H1 (cell line): ENCODE measurements around the gene DEFB112. TPM values are rescaled to one million over a fixed set of nuclear protein-coding genes. Genes with fewer than 3 reads are reported as not detected.

Experiments
- CTCF ChIA-PET: fragments of 300-600 bp; sonication (Branson Sonifier 250); formaldehyde crosslinking; loops from one replicate; lab custom pipeline; 2021; ENCODE audit not compliant: partially characterized antibody; lab: Charles Lee
- POLR2A ChIA-PET: fragments of 300-600 bp; sonication (Branson Sonifier 250); formaldehyde crosslinking; loops from one replicate; lab custom pipeline; 2021; ENCODE audit warnings: inconsistent platforms; ENCODE audit not compliant: partially characterized antibody; lab: Charles Lee
- DNase-seq, 2 experiments: peaks; one replicate each; pipeline versions ENCODE4 v3.0.0 to v3.0.0-alpha.2; 2010 to 2022; ENCODE audit warnings: low spot score in 2 of 2, low read depth in 1 of 2, mixed read lengths in 1 of 2
- FAIRE-seq: peaks from 2 replicates; lab custom pipeline; 2011; peaks lifted over from hg19 to GRCh38; lab: Jason Lieb, UNC
- H2AFZ ChIP-seq: 2 replicates; pipeline ENCODE4 v1.8.1; 2012; ENCODE audit warnings: low read length, inconsistent platforms
- H2AK5ac ChIP-seq: 2 replicates; pipeline ENCODE4 v1.6.1; 2013; ENCODE audit warnings: low read depth, low read length
- H2BK120ac ChIP-seq: replicated peaks from 2 replicates; pipeline ENCODE3; 2013; ENCODE audit warnings: low read depth, low read length, inconsistent platforms
- H2BK12ac ChIP-seq: 2 replicates; pipeline ENCODE4 v1.6.1; 2013; ENCODE audit warnings: low read depth, low read length
- H2BK15ac ChIP-seq: 2 replicates; pipeline ENCODE4 v1.6.1; 2013; ENCODE audit warnings: low read length
- H2BK20ac ChIP-seq: 2 replicates; pipeline ENCODE4 v1.6.1; 2013; ENCODE audit warnings: low read length
- H2BK5ac ChIP-seq: 2 replicates; pipeline ENCODE4 v1.6.1; 2013; ENCODE audit warnings: low read depth, low read length
- H3K14ac ChIP-seq: 2 replicates; pipeline ENCODE4 v1.6.1; 2013; ENCODE audit warnings: inconsistent platforms; ENCODE audit not compliant: insufficient read length
- H3K18ac ChIP-seq: 2 replicates; pipeline ENCODE4 v1.6.1; 2013; ENCODE audit warnings: low read length; ENCODE audit errors: extremely low read depth
- H3K23ac ChIP-seq: 2 replicates; pipeline ENCODE4 v1.6.1; 2013; ENCODE audit warnings: inconsistent platforms; ENCODE audit not compliant: insufficient read length
- H3K23me2 ChIP-seq: 2 replicates; pipeline ENCODE4 v1.6.1; 2013; ENCODE audit warnings: low read depth, low read length
- H3K27ac ChIP-seq: 2 replicates; pipeline ENCODE4 v1.6.1; 2011; ENCODE audit warnings: low read depth, low read length, inconsistent platforms
- H3K27me3 ChIP-seq, 4 experiments: replicated peaks in 1 of 4; 1 replicate in 1 of 4; 2 replicates in 3 of 4; pipeline versions ENCODE4 v1.6.1 to v1.8.1; 2011 to 2013; ENCODE audit warnings: low read length in 3 of 4, mild to moderate bottlenecking in 3 of 4, inconsistent platforms in 2 of 4, mixed read lengths in 2 of 4, moderate library complexity in 1 of 4; ENCODE audit not compliant: control insufficient read depth in 3 of 4, insufficient read depth in 3 of 4; ENCODE audit errors: extremely low read depth in 1 of 4
- H3K36me3 ChIP-seq, 4 experiments: 2 replicates each; pipeline versions ENCODE4 v1.6.1 to v1.8.1; 2011 to 2013; ENCODE audit warnings: mild to moderate bottlenecking in 4 of 4, low read length in 3 of 4, moderate library complexity in 2 of 4, control low read depth in 1 of 4, inconsistent platforms in 1 of 4; ENCODE audit not compliant: insufficient read depth in 4 of 4, control insufficient read depth in 2 of 4
- H3K4ac ChIP-seq: replicated peaks from 2 replicates; pipeline ENCODE3; 2013; ENCODE audit warnings: low read length, low read depth, mixed read lengths, inconsistent platforms; ENCODE audit not compliant: insufficient read length
- H3K4me1 ChIP-seq, 4 experiments: replicated peaks in 1 of 4; 1 replicate in 1 of 4; 2 replicates in 3 of 4; pipeline versions ENCODE4 v1.6.1 to v1.8.1; 2011 to 2013; ENCODE audit warnings: low read length in 3 of 4, inconsistent platforms in 2 of 4, mixed read lengths in 1 of 4; ENCODE audit not compliant: insufficient read depth in 4 of 4, control insufficient read depth in 3 of 4
- H3K4me2 ChIP-seq, 2 experiments: 2 replicates each; pipeline versions ENCODE4 v1.6.1 to v1.8.1; 2011 to 2013; ENCODE audit warnings: low read depth in 2 of 2, low read length in 2 of 2, control low read depth in 1 of 2, inconsistent platforms in 1 of 2, mild to moderate bottlenecking in 1 of 2; ENCODE audit not compliant: insufficient read depth in 1 of 2
- H3K4me3 ChIP-seq, 4 experiments: fragments of 200-600, 300-600 bp in 1 of 4; sonication (generic), shearing (Covaris generic), sonication (Bioruptor Twin) in 1 of 4; 2 replicates each; pipeline versions ENCODE4 v1.5.1 to v1.8.1; 2011 to 2016; ENCODE audit warnings: low read length in 4 of 4, low read depth in 3 of 4, control low read depth in 2 of 4, inconsistent platforms in 2 of 4, mild to moderate bottlenecking in 2 of 4, mixed read lengths in 1 of 4, moderate library complexity in 1 of 4; ENCODE audit not compliant: insufficient read depth in 2 of 4; ENCODE audit errors: extremely low read depth in 1 of 4
- H3K56ac ChIP-seq: replicated peaks from 2 replicates; pipeline ENCODE3; 2013; ENCODE audit warnings: low read depth, mild to moderate bottlenecking, mixed read lengths, low read length, inconsistent platforms; ENCODE audit not compliant: insufficient read length
- H3K79me1 ChIP-seq: 2 replicates; pipeline ENCODE4 v1.6.1; 2013; ENCODE audit warnings: low read depth, low read length, control low read depth
- H3K79me2 ChIP-seq, 2 experiments: 2 replicates each; pipeline versions ENCODE4 v1.6.1 to v1.8.1; 2012 to 2013; ENCODE audit warnings: low read length in 2 of 2, mild to moderate bottlenecking in 2 of 2, inconsistent platforms in 1 of 2; ENCODE audit not compliant: insufficient read depth in 2 of 2, control insufficient read depth in 1 of 2
- H3K9ac ChIP-seq, 4 experiments: replicated peaks in 1 of 4; 1 replicate in 1 of 4; 2 replicates in 3 of 4; pipeline versions ENCODE4 v1.6.1 to v1.8.1; 2011 to 2013; ENCODE audit warnings: low read depth in 3 of 4, low read length in 3 of 4, control low read depth in 2 of 4, mild to moderate bottlenecking in 2 of 4, moderate library complexity in 2 of 4, inconsistent platforms in 1 of 4; ENCODE audit errors: extremely low read depth in 1 of 4
- H3K9me3 ChIP-seq, 2 experiments: 2 replicates each; pipeline versions ENCODE4 v1.6.1 to v1.8.1; 2012 to 2013; ENCODE audit warnings: mild to moderate bottlenecking in 2 of 2, moderate library complexity in 2 of 2, control low read depth in 1 of 2, inconsistent platforms in 1 of 2, low read depth in 1 of 2, low read length in 1 of 2, mixed read lengths in 1 of 2; ENCODE audit not compliant: insufficient read depth in 2 of 2
- H4K20me1 ChIP-seq, 2 experiments: replicated peaks in 1 of 2; 2 replicates each; pipeline versions ENCODE3 to v1.8.1; 2011 to 2013; ENCODE audit warnings: inconsistent platforms in 2 of 2, low read length in 2 of 2, mild to moderate bottlenecking in 1 of 2; ENCODE audit not compliant: insufficient read depth in 2 of 2, control insufficient read depth in 1 of 2
- H4K5ac ChIP-seq: 2 replicates; pipeline ENCODE4 v1.6.1; 2013; ENCODE audit warnings: low read length, low read depth, mixed read lengths, inconsistent platforms; ENCODE audit not compliant: insufficient read length
- H4K8ac ChIP-seq: 2 replicates; pipeline ENCODE4 v1.8.0; 2013; ENCODE audit warnings: mild to moderate bottlenecking, moderate library complexity, low read length, inconsistent platforms; ENCODE audit not compliant: insufficient read depth; ENCODE audit errors: extremely low read depth
- H4K91ac ChIP-seq: replicated peaks from 2 replicates; pipeline ENCODE3; 2013; ENCODE audit warnings: low read length, mixed read lengths, inconsistent platforms; ENCODE audit not compliant: insufficient read length
- BCL11A ChIP-seq, 2 experiments: IDR thresholded peaks; one replicate each; pipeline ENCODE4 v1.6.1; 2011; ENCODE audit warnings: low read depth in 2 of 2, low read length in 2 of 2, mild to moderate bottlenecking in 2 of 2
- CBX5 ChIP-seq: fragments of 300-800, 300-1000 bp; sonication (generic); IDR thresholded peaks from 2 replicates; pipeline ENCODE4 v1.7.1; 2016; ENCODE audit warnings: antibody characterized with exemption, low read length, low read depth
- CHD1 ChIP-seq: IDR thresholded peaks from 2 replicates; pipeline ENCODE4 v1.6.1; 2012; ENCODE audit warnings: low read depth, low read length, improper control_type of control experiment
- CTCF ChIP-seq, 3 experiments: IDR thresholded peaks; 1 replicate in 2 of 3; 2 replicates in 1 of 3; pipeline versions ENCODE4 v1.5.1 to v1.6.1; 2011; ENCODE audit warnings: low read length in 3 of 3, mild to moderate bottlenecking in 3 of 3, inconsistent platforms in 2 of 3, low read depth in 1 of 3, moderate library complexity in 1 of 3; ENCODE audit not compliant: insufficient read depth in 1 of 3; ENCODE audit errors: control extremely low read depth in 1 of 3
- EGR1 ChIP-seq: IDR thresholded peaks from 2 replicates; pipeline ENCODE4 v1.6.1; 2011; ENCODE audit warnings: low read depth, low read length, borderline replicate concordance
- EP300 ChIP-seq, 2 experiments: IDR thresholded peaks; 1 replicate in 1 of 2; 2 replicates in 1 of 2; pipeline ENCODE4 v1.6.1; 2011 to 2012; ENCODE audit warnings: low read depth in 2 of 2, low read length in 2 of 2, mild to moderate bottlenecking in 2 of 2, borderline replicate concordance in 1 of 2, inconsistent platforms in 1 of 2, moderate library complexity in 1 of 2
- JUND ChIP-seq: IDR thresholded peaks from 2 replicates; pipeline ENCODE4 v1.6.1; 2011; ENCODE audit warnings: mild to moderate bottlenecking, improper control_type of control experiment, low read length
- KDM4A ChIP-seq: IDR thresholded peaks from one replicate; pipeline ENCODE4 v1.7.1; 2012; ENCODE audit warnings: low read depth, mild to moderate bottlenecking, moderate library complexity, low read length, inconsistent platforms; ENCODE audit not compliant: severe bottlenecking
- POLR2A ChIP-seq, 2 experiments: IDR thresholded peaks; 1 replicate in 1 of 2; 2 replicates in 1 of 2; pipeline ENCODE4 v1.6.1; 2011; ENCODE audit warnings: low read depth in 2 of 2, low read length in 2 of 2, mild to moderate bottlenecking in 2 of 2; ENCODE audit errors: control extremely low read depth in 1 of 2
- RAD21 ChIP-seq, 2 experiments: IDR thresholded peaks in 1 of 2; conservative IDR thresholded peaks in 1 of 2; 2 replicates each; pipeline ENCODE4 v1.6.1; 2011; ENCODE audit warnings: low read depth in 2 of 2, low read length in 2 of 2, improper control_type of control experiment in 1 of 2, inconsistent platforms in 1 of 2, mild to moderate bottlenecking in 1 of 2, moderate library complexity in 1 of 2
- TBP ChIP-seq: IDR thresholded peaks from 2 replicates; pipeline ENCODE4 v1.6.1; 2011; ENCODE audit warnings: low read depth, low read length, improper control_type of control experiment
- YY1 ChIP-seq: IDR thresholded peaks from 2 replicates; pipeline ENCODE4 v1.6.1; 2011; ENCODE audit warnings: low read depth, mild to moderate bottlenecking, low read length
- WGBS, 2 experiments: shearing (Covaris generic) in 1 of 2; methylation state at CpG; one replicate each; pipeline versions ENCODE4 v1.1.6 to v1.1.7; 2013 to 2015; ENCODE audit warnings: low lambda C conversion rate in 2 of 2, mixed read lengths in 2 of 2, inconsistent platforms in 1 of 2, low coverage in 1 of 2, missing lambda C conversion rate in 1 of 2; ENCODE audit not compliant: insufficient replicate concordance in 2 of 2, insufficient coverage in 1 of 2, insufficient read length in 1 of 2; ENCODE audit errors: extremely low coverage in 1 of 2, missing lambda C conversion rate in 1 of 2; 5-methylcytosine and 5-hydroxymethylcytosine counted together
- polyA plus RNA-seq, 7 experiments: library from polyadenylated mRNA; depleted of rRNA in 3 of 7; stranded (reverse) in 5 of 7; unstranded in 2 of 7; fragments of >200 nt in 5 of 7; fragments of 200-250 nt in 2 of 7; gene quantifications; 1 replicate in 5 of 7; 2 replicates in 1 of 7; 4 replicates in 1 of 7; pipeline versions ENCODE4 v1.2.1 to v1.2.3, GENCODE V29; 2011 to 2013; ENCODE audit warnings: missing spikeins in 2 of 7, mixed read lengths in 2 of 7
- total RNA-seq: library from RNA; stranded (reverse); fragmentation: NEBNext Ultra II Directional; extraction: Animal tissue kit (Norgen Biotek cat#: 25700); gene quantifications from 2 replicates; pipeline ENCODE4 v1.2.1, GENCODE V29; 2021

The DEFB112 gene
- total and polyA plus RNA-seq, 2 of the 8 experiments (the other 6 are each of a cell fraction or from before 2014, with no cell fraction given): not detected

GRCh38 chr6:50062051-50062450 lies 12.3 kb upstream of the DEFB112 start:
- DNase-seq: no peak
- H4K20me1 ChIP-seq: no peaks in the 10 kb centered on the region
- POLR2A ChIA-PET: no interaction called here
- TF ChIP-seq CTCF (IDR thresholded peaks at IDR 0.05; ENCODE audit: control extremely low read depth in 1 of 3, insufficient read depth in 1 of 3, low read depth in 1 of 3, low read length in 3 of 3) (peak in 2 of 3 experiments; percentile 43 to 61; a peak in 3 of 4 replicates), TBP (no peak), BCL11A (IDR thresholded peaks at IDR 0.05; ENCODE audit: low read depth in 2 of 2, low read length in 2 of 2) (no peak), CHD1 (no peak), POLR2A (IDR thresholded peaks at IDR 0.05; ENCODE audit: control extremely low read depth in 1 of 2, low read depth in 2 of 2, low read length in 2 of 2) (no peak), RAD21 (IDR thresholded peaks at IDR 0.05 in 1 of 2, conservative IDR thresholded peaks at IDR 0.05 in 1 of 2; ENCODE audit: low read depth in 2 of 2, low read length in 2 of 2) (peak; percentile 33 to 47), EGR1 (no peak), JUND (no peak), YY1 (no peak), KDM4A (no peak), EP300 (IDR thresholded peaks at IDR 0.05; ENCODE audit: borderline replicate concordance in 1 of 2, low read depth in 2 of 2, low read length in 2 of 2) (no peak), CBX5 (no peak)

More at GRCh38 chr6:50062051-50062450, 12.3 kb upstream of the DEFB112 start:
- Histone ChIP-seq H3K79me1 (no peaks in the 10 kb centered on the region), H3K9ac (no peak overlapping the region), H3K9me3 (no peaks in the 10 kb centered on the region), H2AFZ (no peak overlapping the region), H3K23me2 (no peaks in the 10 kb centered on the region), H3K27me3 (no peaks in the 10 kb centered on the region), H3K79me2 (no peaks in the 10 kb centered on the region), H2BK12ac (no peak overlapping the region), H3K14ac (no peak overlapping the region), H3K27ac (no peak overlapping the region), H3K18ac (no peak overlapping the region), H3K4me3 (no peak overlapping the region), H3K23ac (no peak overlapping the region), H4K91ac (no peak overlapping the region), H2BK120ac (no peak overlapping the region), H4K8ac (no peak overlapping the region), H3K4ac (no peak overlapping the region), H3K4me1 (no peaks in the 10 kb centered on the region), H2AK5ac (no peak overlapping the region), H2BK20ac (no peak overlapping the region), H4K5ac (no peak overlapping the region), H2BK15ac (no peak overlapping the region), H3K4me2 (no peak overlapping the region), H3K56ac (no peak overlapping the region), H2BK5ac (no peak overlapping the region), H3K36me3 (no peaks in the 10 kb centered on the region; a peak in 1 of 8 replicates)
- WGBS, 2 experiments: 3% methylated on average over 2 of the region's 2 CpGs; no CpG with 5 or more reads in 1 of the 2 experiments
- FAIRE-seq: no peak
- CTCF ChIA-PET: interaction anchor here (0.8 to 2.2 kb wide), 17 partner anchors 9 to 455 kb away, joined by 3 to 8 read pairs (median 4); no protein-coding TSS in a partner anchor
